ENCODE data around the gene CD300A.

- TF ChIP-seq POLR2A (IDR thresholded peaks at IDR 0.05) (no peak), CTCF (IDR thresholded peaks at IDR 0.05) (no peak)
Observed at GRCh38 chr17:74450925-74451403, 15.5 kb upstream of the CD300A start.
